Dendritic cell treated with granulocyte-macrophage colony-stimulating factor and Interleukin-4, amounts not matched to agents 40 ng/mL and 50 ng/mL, for 4 days (primary cell): ENCODE measurements around the gene HACD3.

Experiments used
- H3K27ac Mint-ChIP-seq: one replicate; pipeline ENCODE4 v1.8.0; 2022; ENCODE audit warnings: mild to moderate bottlenecking, mixed read lengths
- H3K27me3 Mint-ChIP-seq: one replicate; pipeline ENCODE4 v1.8.0; 2022; ENCODE audit warnings: mild to moderate bottlenecking, mixed read lengths
- H3K36me3 Mint-ChIP-seq: one replicate; pipeline ENCODE4 v1.8.0; 2022; ENCODE audit warnings: low read depth, mixed read lengths
- H3K4me1 Mint-ChIP-seq: one replicate; pipeline ENCODE4 v1.8.0; 2022; ENCODE audit warnings: low read depth, mixed read lengths
- H3K4me3 Mint-ChIP-seq: one replicate; pipeline ENCODE4 v1.8.0; 2022; ENCODE audit warnings: mild to moderate bottlenecking, moderate library complexity, mixed read lengths
- H3K9me3 Mint-ChIP-seq: one replicate; pipeline ENCODE4 v1.8.0; 2022; ENCODE audit warnings: mixed read lengths
- intact Hi-C: fragments of 100-400 bp; cut with micrococcal nuclease; formaldehyde crosslinking; loops from one replicate; pipeline ENCODE4 v1.15.0; 2022

The HACD3 gene

DNA sequence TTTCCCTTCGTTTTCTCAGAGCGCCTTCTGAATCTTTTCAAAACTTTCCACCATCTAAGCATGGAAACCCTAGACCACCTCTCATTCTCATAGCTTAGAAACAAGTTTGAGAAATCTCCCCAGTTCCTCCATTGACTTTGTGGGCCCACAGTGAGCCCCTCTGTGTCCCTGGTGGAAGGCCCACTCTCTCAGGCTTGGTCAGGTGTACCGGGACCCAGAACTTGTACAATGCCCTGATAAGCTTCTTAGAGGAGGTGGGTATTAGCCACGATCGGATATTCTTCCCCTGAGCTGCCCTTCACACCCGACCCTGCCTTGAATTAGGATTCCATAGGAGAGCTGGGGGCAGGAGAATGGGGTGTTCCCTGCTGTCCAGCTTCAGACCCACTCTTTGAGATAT is 91.4 kb downstream of the HACD3 start, which contains the start of gene SLC24A1:
Gene SLC24A1 (plus strand): TSS at position 301 of the 400 bp plus-strand sequence. CDS start 2,143 bp downstream, outside the sequence.
- Mint-ChIP-seq H3K4me3 (no peak within 1 kb of the TSS), H3K27ac (no peak within 1 kb of the TSS), H3K36me3 (peaks cover 27% of the 10 kb centered on the region), H3K27me3 (no peaks in the 10 kb centered on the region), H3K9me3 (no peaks in the 10 kb centered on the region), H3K4me1 (peaks cover 6% of the 10 kb centered on the region)
- intact Hi-C loops = no loop called here

DNA sequence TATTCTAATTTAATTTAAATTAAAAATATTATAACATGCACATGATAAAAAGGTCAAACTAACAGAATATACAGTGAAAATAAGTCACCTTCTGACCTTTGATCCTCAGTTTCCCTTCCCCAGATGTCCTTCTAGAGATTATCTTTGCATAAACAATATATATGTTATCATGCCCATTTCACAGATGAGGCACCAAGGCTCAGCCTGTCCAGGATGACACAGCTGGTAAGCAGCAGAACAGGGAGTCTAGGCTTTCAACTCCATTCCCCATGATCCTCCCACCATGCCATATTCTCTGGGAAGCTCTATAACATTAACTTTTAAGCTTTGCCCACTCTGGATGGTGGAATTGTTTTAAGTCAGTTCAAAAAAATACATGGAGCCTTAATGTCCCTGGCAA is 92.8 kb downstream of the HACD3 start:
- no peak overlapping the region for H3K27ac Mint-ChIP-seq
- no peaks in the 10 kb centered on the region for H3K9me3 Mint-ChIP-seq
- no peaks in the 10 kb centered on the region for H3K27me3 Mint-ChIP-seq
- no peaks in the 10 kb centered on the region for H3K4me1 Mint-ChIP-seq
- H3K36me3 Mint-ChIP-seq = peaks cover 30% of the 10 kb centered on the region
- intact Hi-C loops = no loop called here
- H3K4me3 Mint-ChIP-seq = no peak overlapping the region

DNA sequence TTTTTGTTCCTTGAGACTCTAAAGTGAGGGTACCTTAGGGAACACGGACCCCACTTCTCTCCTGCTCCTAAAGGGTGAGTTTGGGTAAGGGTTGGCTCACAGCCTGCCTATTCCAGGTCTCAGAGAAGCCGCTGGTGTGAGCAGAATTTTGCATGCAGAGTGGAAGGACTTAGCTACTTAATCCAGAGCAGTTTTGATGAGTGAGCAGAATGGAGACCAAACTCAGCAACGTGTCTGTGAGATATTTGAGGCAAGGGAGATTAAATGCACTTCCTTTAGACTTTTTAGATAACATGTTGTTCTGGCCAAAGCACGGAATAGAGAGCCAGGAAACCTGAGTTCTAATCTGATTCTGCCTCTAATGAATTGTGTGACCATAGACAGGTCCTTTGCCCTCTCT is 96.6 kb downstream of the HACD3 start:
- intact Hi-C loops = no loop called here
- Mint-ChIP-seq H3K4me1 (no peaks in the 10 kb centered on the region), H3K27me3 (no peaks in the 10 kb centered on the region)

More for the DNA sequence above, 96.6 kb downstream of the HACD3 start:
- Mint-ChIP-seq H3K36me3 (peaks cover 30% of the 10 kb centered on the region), H3K9me3 (no peaks in the 10 kb centered on the region), H3K4me3 (no peak overlapping the region), H3K27ac (no peak overlapping the region)
